Prostate gland (tissue), 2 donors: ENCODE measurements around the gene RECQL5.

Experiments
- POLR2A ChIP-seq: fragments of 450-650 bp; IDR thresholded peaks from one replicate; pipeline ENCODE4 v1.6.1; 2016; ENCODE audit warnings: antibody characterized with exemption, mild to moderate bottlenecking
- POLR2AphosphoS5 ChIP-seq: sonication (generic); formaldehyde crosslinking; IDR thresholded peaks from one replicate; pipeline ENCODE4 v1.6.1; 2017; ENCODE audit warnings: antibody characterized with exemption
- TF ChIP-seq, protein P1 (sequence below), 4 experiments: fragments of 200-600 bp in 2 of 4; fragments of 450-650 bp in 2 of 4; sonication (generic) in 2 of 4; IDR thresholded peaks; 1 replicate in 3 of 4; 2 replicates in 1 of 4; pipeline ENCODE4 v1.5.1; 2016 to 2019; ENCODE audit warnings: antibody characterized with exemption in 4 of 4, mild to moderate bottlenecking in 2 of 4, moderate library complexity in 2 of 4

DNA sequence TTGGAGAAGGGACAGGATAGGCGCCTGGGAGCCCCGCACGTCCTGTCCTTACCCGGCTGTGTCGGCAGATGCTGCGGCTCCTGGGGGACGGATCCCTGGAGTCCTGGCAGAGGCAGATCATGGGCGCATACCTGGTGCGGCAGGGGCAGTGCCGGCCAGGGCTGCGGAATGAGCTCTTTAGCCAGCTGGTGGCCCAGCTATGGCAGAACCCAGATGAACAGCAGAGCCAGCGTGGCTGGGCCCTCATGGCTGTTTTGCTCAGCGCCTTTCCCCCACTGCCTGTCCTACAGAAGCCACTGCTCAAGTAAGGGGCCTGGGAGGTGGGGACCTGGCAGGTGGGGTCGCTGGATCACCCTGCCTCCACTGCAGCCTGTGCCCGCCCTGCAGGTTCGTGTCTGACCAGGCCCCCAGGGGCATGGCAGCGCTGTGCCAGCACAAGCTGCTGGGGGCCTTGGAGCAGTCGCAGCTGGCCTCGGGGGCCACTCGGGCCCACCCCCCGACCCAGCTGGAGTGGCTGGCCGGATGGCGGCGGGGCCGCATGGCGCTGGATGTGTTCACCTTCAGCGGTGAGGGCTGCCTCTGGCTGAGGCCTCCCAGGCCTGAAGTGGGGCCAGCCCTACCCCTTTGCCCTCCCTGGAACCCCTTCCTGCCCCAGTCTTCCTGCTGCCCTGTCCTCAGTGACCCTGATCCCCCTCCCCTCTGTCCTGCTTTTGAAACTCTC lies 53.9 kb downstream of the RECQL5 start:
- TF ChIP-seq POLR2AphosphoS5 (no peak), POLR2A (no peak)
- TF ChIP-seq, protein P1, sequence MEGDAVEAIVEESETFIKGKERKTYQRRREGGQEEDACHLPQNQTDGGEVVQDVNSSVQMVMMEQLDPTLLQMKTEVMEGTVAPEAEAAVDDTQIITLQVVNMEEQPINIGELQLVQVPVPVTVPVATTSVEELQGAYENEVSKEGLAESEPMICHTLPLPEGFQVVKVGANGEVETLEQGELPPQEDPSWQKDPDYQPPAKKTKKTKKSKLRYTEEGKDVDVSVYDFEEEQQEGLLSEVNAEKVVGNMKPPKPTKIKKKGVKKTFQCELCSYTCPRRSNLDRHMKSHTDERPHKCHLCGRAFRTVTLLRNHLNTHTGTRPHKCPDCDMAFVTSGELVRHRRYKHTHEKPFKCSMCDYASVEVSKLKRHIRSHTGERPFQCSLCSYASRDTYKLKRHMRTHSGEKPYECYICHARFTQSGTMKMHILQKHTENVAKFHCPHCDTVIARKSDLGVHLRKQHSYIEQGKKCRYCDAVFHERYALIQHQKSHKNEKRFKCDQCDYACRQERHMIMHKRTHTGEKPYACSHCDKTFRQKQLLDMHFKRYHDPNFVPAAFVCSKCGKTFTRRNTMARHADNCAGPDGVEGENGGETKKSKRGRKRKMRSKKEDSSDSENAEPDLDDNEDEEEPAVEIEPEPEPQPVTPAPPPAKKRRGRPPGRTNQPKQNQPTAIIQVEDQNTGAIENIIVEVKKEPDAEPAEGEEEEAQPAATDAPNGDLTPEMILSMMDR (IDR thresholded peaks at IDR 0.05): no peak
